Lower lobe of right lung (tissue), 2 donors: ENCODE measurements around the gene LMTK2. TPM values are rescaled to one million over a fixed set of nuclear protein-coding genes. Genes with fewer than 3 reads are reported as not detected.

Experiments
- ATAC-seq, 2 donors: fragments of 200-7000 bp; cut with Tn5 transposase; one replicate each; pipeline ENCODE4 v1.9.1; 2020 to 2022; ENCODE audit warnings: mild to moderate bottlenecking in 2 of 2, moderate library complexity in 2 of 2
- DNase-seq: peaks from one replicate; pipeline ENCODE4 v3.0.0-alpha.2; 2020
- H3K27ac ChIP-seq: fragments of 200-600 bp; one replicate; pipeline ENCODE4 v1.8.0; 2022
- H3K27me3 ChIP-seq: fragments of 200-600 bp; one replicate; pipeline ENCODE4 v1.8.0; 2022; ENCODE audit warnings: low read depth
- H3K36me3 ChIP-seq: fragments of 200-600 bp; one replicate; pipeline ENCODE4 v1.8.0; 2022; ENCODE audit warnings: mild to moderate bottlenecking
- H3K4me1 ChIP-seq: fragments of 200-600 bp; one replicate; pipeline ENCODE4 v1.8.0; 2022
- H3K4me3 ChIP-seq: fragments of 200-600 bp; one replicate; pipeline ENCODE4 v1.8.0; 2022; ENCODE audit warnings: mild to moderate bottlenecking
- H3K9me3 ChIP-seq: fragments of 200-600 bp; one replicate; pipeline ENCODE4 v1.8.0; 2022
- CTCF ChIP-seq: fragments of 200-600 bp; IDR thresholded peaks from one replicate; pipeline ENCODE4 v1.8.0; 2022; ENCODE audit warnings: antibody characterized with exemption, mild to moderate bottlenecking
- intact Hi-C: fragments of 100-400 bp; cut with DNase I; formaldehyde crosslinking; loops from one replicate; pipeline ENCODE4 v1.11.0; 2022
- total RNA-seq: library from RNA; stranded (reverse); fragmentation: NEBNext Ultra II Directional; extraction: Animal tissue kit (Norgen Biotek cat#: 25700); gene quantifications from one replicate; pipeline ENCODE4 v1.2.1, GENCODE V29; 2021
- donor health status: DM: no; HTN: yes; CAD: no; lungs with severe emphysema.

LMTK2 gene
- total RNA-seq, 1 donor from 2014 or later = 24.5 TPM

- DNase-seq = no peak
- H3K27ac ChIP-seq = no peak overlapping the region
- H3K4me1 ChIP-seq = no peaks in the 10 kb centered on the region
- H3K27me3 ChIP-seq = no peaks in the 10 kb centered on the region
- intact Hi-C loops = no loop called here
- TF ChIP-seq CTCF = no peak
- no peak overlapping the region for H3K4me3 ChIP-seq
- H3K36me3 ChIP-seq = peaks cover 73% of the 10 kb centered on the region
- no peaks in the 10 kb centered on the region for H3K9me3 ChIP-seq
- ATAC-seq = no peak
Measured at GRCh38 chr7:98230746-98231471, 124.2 kb downstream of the LMTK2 start.

DNA sequence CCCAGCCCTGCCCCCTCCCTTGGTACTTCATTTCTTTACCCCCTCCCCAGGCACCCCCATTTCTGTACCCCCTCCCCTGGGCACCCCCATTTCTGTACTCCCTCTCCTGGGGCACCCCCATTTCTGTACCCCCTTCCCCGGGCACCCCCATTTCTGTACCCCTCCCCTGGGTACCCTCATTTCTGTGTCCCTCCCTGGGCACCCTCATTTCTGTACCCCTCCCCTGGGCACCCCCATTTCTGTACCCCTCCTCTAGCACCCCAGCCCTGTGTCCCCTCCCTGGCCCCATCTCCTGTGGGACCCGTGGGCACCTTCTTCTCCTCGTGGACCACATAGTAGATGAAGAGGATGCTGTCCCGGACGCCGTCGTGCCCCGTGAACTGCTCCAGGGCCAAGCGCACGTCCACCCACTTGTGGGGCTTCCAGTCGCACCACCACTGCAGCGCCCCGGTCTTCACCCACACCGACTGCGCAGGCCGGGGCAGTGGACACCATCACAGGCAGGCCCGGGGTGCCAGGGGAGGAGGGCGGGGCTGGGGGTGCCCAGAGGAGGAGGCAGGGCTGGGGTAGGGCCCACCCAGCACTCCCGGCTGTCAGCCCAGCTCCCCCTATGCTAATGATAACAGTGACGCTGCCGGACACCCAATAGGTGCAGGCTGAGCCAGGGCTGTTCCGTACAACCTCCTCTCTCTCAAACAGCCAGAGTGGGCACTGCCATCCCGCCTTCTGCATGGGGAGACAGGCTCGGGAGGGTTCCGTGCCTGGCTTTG is 125.0 kb downstream of the LMTK2 start:
- H3K9me3 ChIP-seq = no peaks in the 10 kb centered on the region
- DNase-seq (no peak), ATAC-seq (no peak)
- no peak for TF ChIP-seq CTCF
- peaks cover 73% of the 10 kb centered on the region for H3K36me3 ChIP-seq
- H3K27me3 ChIP-seq = no peaks in the 10 kb centered on the region
- H3K4me3 ChIP-seq = no peak overlapping the region
- no peak overlapping the region for H3K27ac ChIP-seq
- H3K4me1 ChIP-seq = no peaks in the 10 kb centered on the region
- intact Hi-C loops = no loop called here

DNA sequence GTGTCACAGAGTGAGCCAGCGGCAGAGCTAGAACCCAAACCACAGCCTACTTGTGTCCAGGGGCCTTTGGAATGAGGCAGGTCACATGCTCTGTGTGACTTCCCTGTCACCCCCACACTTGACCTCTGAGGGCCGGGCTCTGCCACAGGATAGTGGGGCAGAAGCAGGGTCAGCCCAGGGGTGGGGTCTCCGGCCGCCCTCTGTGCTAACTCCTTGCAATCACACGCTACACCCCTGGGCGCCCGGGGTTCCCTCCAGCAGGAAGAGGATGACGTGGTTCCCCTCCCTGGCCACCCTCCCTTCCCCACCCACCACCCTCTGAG is 125.6 kb downstream of the LMTK2 start:
- Histone ChIP-seq H3K4me1 (no peaks in the 10 kb centered on the region), H3K27ac (no peak overlapping the region), H3K9me3 (no peaks in the 10 kb centered on the region), H3K36me3 (peaks cover 73% of the 10 kb centered on the region), H3K27me3 (no peaks in the 10 kb centered on the region), H3K4me3 (no peak overlapping the region)
- TF ChIP-seq CTCF = no peak
- ATAC-seq (no peak), DNase-seq (no peak)
- intact Hi-C loops = no loop called here

GRCh38 chr7:98232799-98233198 is 126.1 kb downstream of the LMTK2 start:
- ATAC-seq = no peak
- Histone ChIP-seq H3K36me3 (peaks cover 70% of the 10 kb centered on the region), H3K9me3 (no peaks in the 10 kb centered on the region), H3K4me1 (no peaks in the 10 kb centered on the region), H3K27ac (no peak overlapping the region), H3K4me3 (no peak overlapping the region), H3K27me3 (no peaks in the 10 kb centered on the region)
- intact Hi-C loops = no loop called here
- DNase-seq = no peak
- no peak for TF ChIP-seq CTCF

DNA sequence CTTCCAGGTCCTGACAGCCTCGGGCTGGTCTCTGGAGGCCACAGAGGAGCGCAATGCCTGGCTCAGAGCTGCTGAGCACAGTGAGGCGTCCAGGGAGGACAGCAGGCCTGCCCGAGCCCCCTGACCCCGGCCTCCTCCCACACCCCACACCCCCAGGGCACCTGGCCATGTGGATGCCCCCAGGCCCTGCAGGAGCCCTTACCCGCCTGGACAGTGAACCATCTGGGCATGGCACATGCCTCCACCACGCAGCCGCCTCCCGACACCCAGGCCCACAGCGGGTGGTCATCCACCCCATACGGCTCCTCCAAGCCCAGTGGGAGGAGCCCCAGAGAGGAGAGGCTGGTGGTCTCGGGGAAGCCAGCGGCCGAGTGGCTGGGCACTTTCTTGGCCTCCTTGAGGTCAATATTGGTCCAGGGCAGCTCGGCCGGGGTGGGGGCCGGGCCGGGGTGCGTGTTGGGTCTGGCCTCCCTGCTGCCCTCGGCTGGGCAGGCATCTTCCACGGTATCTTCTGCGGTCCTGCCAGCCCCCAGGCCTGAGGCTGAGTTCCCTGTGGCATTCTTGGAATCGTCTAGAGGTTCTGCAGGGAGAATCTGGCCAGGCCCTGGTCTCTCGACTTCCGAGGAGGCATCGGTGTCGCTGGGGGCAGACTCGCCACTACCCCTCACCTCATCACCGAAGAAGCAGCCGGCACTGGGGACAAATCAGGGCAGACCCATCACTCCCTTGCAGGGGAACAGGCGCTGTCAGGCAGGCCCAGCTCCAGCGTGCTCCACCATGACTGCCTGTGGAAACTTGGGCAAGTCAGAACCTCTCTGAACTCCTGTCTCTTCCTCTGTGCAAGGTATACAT is 126.8 kb downstream of the LMTK2 start:
- no peaks in the 10 kb centered on the region for H3K27me3 ChIP-seq
- intact Hi-C loops = no loop called here
- no peaks in the 10 kb centered on the region for H3K9me3 ChIP-seq
- H3K27ac ChIP-seq = no peak overlapping the region
- H3K4me3 ChIP-seq = no peak overlapping the region
- peak in 1 of 2 donors; percentile 15 for ATAC-seq
- no peak for TF ChIP-seq CTCF
- H3K36me3 ChIP-seq = peaks cover 70% of the 10 kb centered on the region
- no peak for DNase-seq
- no peaks in the 10 kb centered on the region for H3K4me1 ChIP-seq
